KMS-11 (cell line): ENCODE data around the gene FOXN3.
"Not testable (repeated sequence)": the region's sequence is repeated elsewhere in the genome, so short reads cannot be mapped to it uniquely, and the experiment has no call there.

Experiments used
- H2AFZ ChIP-seq: fragments of 200-600 bp; sonication (generic); 2 replicates; pipeline ENCODE4 v1.6.1; 2016; ENCODE audit warnings: antibody characterized with exemption, mixed run types, low read depth
- H3K27ac ChIP-seq: fragments of 200-600 bp; sonication (generic); 2 replicates; pipeline ENCODE4 v1.6.1; 2016; ENCODE audit warnings: mild to moderate bottlenecking, mixed run types
- H3K27me3 ChIP-seq: fragments of 200-600 bp; sonication (generic); 2 replicates; pipeline ENCODE4 v1.6.1; 2017; ENCODE audit warnings: mild to moderate bottlenecking, low read depth, mixed run types, moderate library complexity; ENCODE audit not compliant: insufficient read depth
- H3K36me3 ChIP-seq: fragments of 200-600 bp; sonication (generic); 2 replicates; pipeline ENCODE4 v1.6.1; 2017; ENCODE audit warnings: mild to moderate bottlenecking, mixed run types; ENCODE audit not compliant: insufficient read depth
- H3K4me1 ChIP-seq: fragments of 200-600 bp; sonication (generic); 2 replicates; pipeline ENCODE4 v1.6.1; 2016; ENCODE audit warnings: mild to moderate bottlenecking, low read depth, mixed run types; ENCODE audit not compliant: poor library complexity, severe bottlenecking
- H3K4me2 ChIP-seq: fragments of 200-600 bp; sonication (generic); 2 replicates; pipeline ENCODE4 v1.7.0; 2016; ENCODE audit warnings: mild to moderate bottlenecking, mixed run types
- H3K4me3 ChIP-seq: fragments of 200-600 bp; sonication (generic); IDR thresholded peaks from 2 replicates; pipeline ENCODE4 v1.6.1; 2017; ENCODE audit warnings: low read depth, low read length, mixed read lengths; ENCODE audit not compliant: insufficient read depth
- H3K79me2 ChIP-seq: fragments of 200-600 bp; sonication (generic); 2 replicates; pipeline ENCODE4 v1.6.1; 2016; ENCODE audit warnings: low read depth, mixed run types; ENCODE audit not compliant: insufficient read depth
- H3K9ac ChIP-seq: fragments of 200-600 bp; sonication (generic); 2 replicates; pipeline ENCODE4 v1.6.1; 2016; ENCODE audit warnings: mild to moderate bottlenecking, mixed run types
- H4K20me1 ChIP-seq: fragments of 200-600 bp; sonication (generic); 2 replicates; pipeline ENCODE4 v1.6.1; 2016; ENCODE audit warnings: mild to moderate bottlenecking, mixed run types; ENCODE audit not compliant: insufficient read depth
- TF ChIP-seq, protein P1 (sequence below): fragments of 200-600 bp; sonication (generic); conservative IDR thresholded peaks from 2 replicates; pipeline ENCODE4 v1.6.1; 2017; ENCODE audit warnings: low read depth, mild to moderate bottlenecking, antibody characterized with exemption, low read length, moderate library complexity, mixed read lengths

Gene FOXN3

DNA sequence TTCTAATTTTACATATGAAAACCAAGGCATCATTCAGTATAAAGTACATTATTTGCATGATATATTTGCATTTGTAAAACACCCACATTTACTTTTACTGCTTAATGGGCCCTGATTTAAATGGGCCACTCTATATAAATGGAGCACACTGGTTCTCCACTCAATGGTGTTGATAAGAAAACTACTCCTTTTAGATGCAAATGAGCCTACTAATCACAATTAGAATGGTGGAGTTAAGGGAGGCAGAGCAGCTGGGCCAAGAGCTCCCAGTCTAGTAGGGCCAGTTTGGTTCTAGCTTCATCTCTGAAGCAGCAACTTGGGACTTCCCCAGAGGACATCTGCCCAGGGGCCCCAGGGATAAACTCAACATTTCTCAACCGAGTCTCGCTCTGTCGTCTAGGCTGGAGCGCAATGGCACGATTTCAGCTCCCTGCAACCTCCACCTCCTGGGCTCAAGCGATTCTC, 120.7 kb downstream of the FOXN3 start:
- H3K4me1 ChIP-seq, result no peaks in the 10 kb centered on the region
- H3K9ac ChIP-seq, result no peak overlapping the region
- no peaks in the 10 kb centered on the region for H3K79me2 ChIP-seq
- H3K4me2 ChIP-seq, result no peak overlapping the region
- H3K27ac ChIP-seq, result no peak overlapping the region
- no peaks in the 10 kb centered on the region for H4K20me1 ChIP-seq
- H3K4me3 ChIP-seq, result no peak overlapping the region
- TF ChIP-seq, protein P1, sequence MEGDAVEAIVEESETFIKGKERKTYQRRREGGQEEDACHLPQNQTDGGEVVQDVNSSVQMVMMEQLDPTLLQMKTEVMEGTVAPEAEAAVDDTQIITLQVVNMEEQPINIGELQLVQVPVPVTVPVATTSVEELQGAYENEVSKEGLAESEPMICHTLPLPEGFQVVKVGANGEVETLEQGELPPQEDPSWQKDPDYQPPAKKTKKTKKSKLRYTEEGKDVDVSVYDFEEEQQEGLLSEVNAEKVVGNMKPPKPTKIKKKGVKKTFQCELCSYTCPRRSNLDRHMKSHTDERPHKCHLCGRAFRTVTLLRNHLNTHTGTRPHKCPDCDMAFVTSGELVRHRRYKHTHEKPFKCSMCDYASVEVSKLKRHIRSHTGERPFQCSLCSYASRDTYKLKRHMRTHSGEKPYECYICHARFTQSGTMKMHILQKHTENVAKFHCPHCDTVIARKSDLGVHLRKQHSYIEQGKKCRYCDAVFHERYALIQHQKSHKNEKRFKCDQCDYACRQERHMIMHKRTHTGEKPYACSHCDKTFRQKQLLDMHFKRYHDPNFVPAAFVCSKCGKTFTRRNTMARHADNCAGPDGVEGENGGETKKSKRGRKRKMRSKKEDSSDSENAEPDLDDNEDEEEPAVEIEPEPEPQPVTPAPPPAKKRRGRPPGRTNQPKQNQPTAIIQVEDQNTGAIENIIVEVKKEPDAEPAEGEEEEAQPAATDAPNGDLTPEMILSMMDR, result no peak
- no peaks in the 10 kb centered on the region for H3K27me3 ChIP-seq
- H2AFZ ChIP-seq, result no peak overlapping the region
- H3K36me3 ChIP-seq, result no peaks in the 10 kb centered on the region

DNA sequence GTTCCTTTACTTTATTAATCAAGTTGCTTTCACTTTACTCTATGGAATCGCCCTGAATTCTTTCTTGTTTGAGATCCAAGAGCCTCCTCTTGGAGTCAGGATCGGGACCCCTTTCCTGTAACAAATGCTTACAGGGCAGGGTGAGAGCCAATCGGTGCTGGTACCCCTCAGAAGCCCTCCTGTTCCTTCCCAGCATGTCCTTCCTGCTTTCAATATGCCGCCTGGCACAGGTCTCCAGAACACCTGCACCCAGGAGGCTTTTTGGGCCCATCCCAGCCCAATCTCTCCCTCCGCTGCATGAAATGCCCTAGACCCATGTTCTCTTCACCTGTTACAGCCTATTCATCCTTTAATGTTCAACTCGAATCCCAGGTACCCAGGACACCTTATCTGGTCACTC, 122.2 kb downstream of the FOXN3 start:
- Histone ChIP-seq H3K27me3 (no peaks in the 10 kb centered on the region), H4K20me1 (no peaks in the 10 kb centered on the region), H3K36me3 (no peaks in the 10 kb centered on the region), H3K27ac (no peak overlapping the region), H3K79me2 (no peaks in the 10 kb centered on the region), H3K4me3 (no peak overlapping the region), H3K4me1 (no peaks in the 10 kb centered on the region), H3K9ac (no peak overlapping the region), H3K4me2 (no peak overlapping the region), H2AFZ (no peak overlapping the region)
- TF ChIP-seq, protein P1, result no peak

GRCh38 chr14:89294469-89294868, 122.6 kb downstream of the FOXN3 start:
- H3K27ac ChIP-seq, H3K79me2 ChIP-seq, H3K4me3 ChIP-seq, H3K4me2 ChIP-seq, H3K4me1 ChIP-seq, H2AFZ ChIP-seq, H4K20me1 ChIP-seq, H3K9ac ChIP-seq, H3K27me3 ChIP-seq, H3K36me3 ChIP-seq: not testable (repeated sequence)

- no peaks in the 10 kb centered on the region for H3K36me3 ChIP-seq
- no peak overlapping the region for H3K9ac ChIP-seq
- H3K27me3 ChIP-seq, result no peaks in the 10 kb centered on the region
- H3K4me3 ChIP-seq, result no peak overlapping the region
- H3K4me1 ChIP-seq, result no peaks in the 10 kb centered on the region
- TF ChIP-seq, protein P1, result no peak
- no peak overlapping the region for H2AFZ ChIP-seq
- H3K79me2 ChIP-seq, result no peaks in the 10 kb centered on the region
- H3K4me2 ChIP-seq, result no peak overlapping the region
- H3K27ac ChIP-seq, result no peak overlapping the region
- H4K20me1 ChIP-seq, result no peaks in the 10 kb centered on the region
Measured at GRCh38 chr14:89294060-89294459, 123.0 kb downstream of the FOXN3 start.

- H3K27ac ChIP-seq, result no peak overlapping the region
- H3K4me3 ChIP-seq, result no peak overlapping the region
- H3K4me2 ChIP-seq, result no peak overlapping the region
- TF ChIP-seq, protein P1, result no peak
- no peaks in the 10 kb centered on the region for H3K79me2 ChIP-seq
- no peaks in the 10 kb centered on the region for H3K27me3 ChIP-seq
- H3K9ac ChIP-seq, result no peak overlapping the region
- H3K36me3 ChIP-seq, result no peaks in the 10 kb centered on the region
- no peaks in the 10 kb centered on the region for H4K20me1 ChIP-seq
- no peaks in the 10 kb centered on the region for H3K4me1 ChIP-seq
- H2AFZ ChIP-seq, result no peak overlapping the region
Measured at GRCh38 chr14:89293314-89293916, 123.6 kb downstream of the FOXN3 start.
